Fibroblast of mammary gland (primary cell): ENCODE results near the gene SND1.
A peak's percentile ranks its signal among the peaks of the same experiment; 100 is the strongest.

Experiments used
- DNase-seq: peaks from one replicate; pipeline ENCODE4 v3.0.0-alpha.2; 2010; ENCODE audit warnings: low read depth
- H3K4me3 ChIP-seq: 2 replicates; pipeline ENCODE4 v1.5.1; 2011; ENCODE audit warnings: low read depth, mild to moderate bottlenecking, low read length, moderate library complexity; ENCODE audit not compliant: control insufficient read depth
- TF ChIP-seq, protein P1 (sequence below): conservative IDR thresholded peaks from 2 replicates; pipeline ENCODE4 v1.5.1; 2011; ENCODE audit warnings: low read depth, low read length, inconsistent platforms; ENCODE audit not compliant: control insufficient read depth, insufficient read depth

The SND1 gene

DNA sequence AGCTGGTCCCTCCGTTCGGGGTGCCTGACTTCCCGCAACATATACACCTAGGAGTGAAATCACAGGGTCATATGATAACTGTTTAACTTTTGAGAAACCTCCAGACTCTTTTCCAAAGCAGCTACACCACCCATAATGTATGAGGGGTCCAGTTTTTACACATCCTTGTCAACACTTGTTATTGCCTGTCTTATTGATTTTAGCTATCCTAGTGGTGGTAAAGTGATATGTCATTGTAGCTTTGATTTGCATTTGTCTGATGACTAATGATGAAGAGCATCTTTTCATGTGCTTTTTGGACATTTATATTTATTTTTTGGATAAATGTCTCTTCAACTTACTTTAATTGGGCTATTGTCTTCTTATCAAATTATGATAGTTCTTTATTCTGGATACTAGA, 29.0 kb downstream of the SND1 start:
- no peak overlapping the region for H3K4me3 ChIP-seq
- DNase-seq: no peak
- TF ChIP-seq, protein P1, sequence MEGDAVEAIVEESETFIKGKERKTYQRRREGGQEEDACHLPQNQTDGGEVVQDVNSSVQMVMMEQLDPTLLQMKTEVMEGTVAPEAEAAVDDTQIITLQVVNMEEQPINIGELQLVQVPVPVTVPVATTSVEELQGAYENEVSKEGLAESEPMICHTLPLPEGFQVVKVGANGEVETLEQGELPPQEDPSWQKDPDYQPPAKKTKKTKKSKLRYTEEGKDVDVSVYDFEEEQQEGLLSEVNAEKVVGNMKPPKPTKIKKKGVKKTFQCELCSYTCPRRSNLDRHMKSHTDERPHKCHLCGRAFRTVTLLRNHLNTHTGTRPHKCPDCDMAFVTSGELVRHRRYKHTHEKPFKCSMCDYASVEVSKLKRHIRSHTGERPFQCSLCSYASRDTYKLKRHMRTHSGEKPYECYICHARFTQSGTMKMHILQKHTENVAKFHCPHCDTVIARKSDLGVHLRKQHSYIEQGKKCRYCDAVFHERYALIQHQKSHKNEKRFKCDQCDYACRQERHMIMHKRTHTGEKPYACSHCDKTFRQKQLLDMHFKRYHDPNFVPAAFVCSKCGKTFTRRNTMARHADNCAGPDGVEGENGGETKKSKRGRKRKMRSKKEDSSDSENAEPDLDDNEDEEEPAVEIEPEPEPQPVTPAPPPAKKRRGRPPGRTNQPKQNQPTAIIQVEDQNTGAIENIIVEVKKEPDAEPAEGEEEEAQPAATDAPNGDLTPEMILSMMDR: no peak

DNA sequence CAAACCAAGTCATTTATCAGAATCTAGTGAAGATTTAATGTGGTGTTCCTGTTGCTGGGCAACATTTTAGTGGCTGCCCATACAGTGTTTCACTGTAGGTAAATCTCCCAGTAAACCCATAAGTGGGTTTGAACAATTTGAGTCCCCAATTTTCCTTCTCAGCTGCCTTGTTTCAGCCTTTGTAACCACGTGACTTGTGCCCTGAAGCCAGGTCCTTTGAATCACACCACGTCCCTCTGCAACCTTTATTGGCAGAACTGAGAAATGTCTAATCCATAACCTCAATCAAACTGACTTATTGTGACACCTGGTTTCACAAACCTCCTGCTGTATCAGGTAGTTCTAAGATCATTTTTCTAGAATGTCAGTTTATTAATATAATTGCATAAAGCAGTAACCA, 30.1 kb downstream of the SND1 start:
- TF ChIP-seq, protein P1: no peak
- no peak for DNase-seq
- no peak overlapping the region for H3K4me3 ChIP-seq

DNA sequence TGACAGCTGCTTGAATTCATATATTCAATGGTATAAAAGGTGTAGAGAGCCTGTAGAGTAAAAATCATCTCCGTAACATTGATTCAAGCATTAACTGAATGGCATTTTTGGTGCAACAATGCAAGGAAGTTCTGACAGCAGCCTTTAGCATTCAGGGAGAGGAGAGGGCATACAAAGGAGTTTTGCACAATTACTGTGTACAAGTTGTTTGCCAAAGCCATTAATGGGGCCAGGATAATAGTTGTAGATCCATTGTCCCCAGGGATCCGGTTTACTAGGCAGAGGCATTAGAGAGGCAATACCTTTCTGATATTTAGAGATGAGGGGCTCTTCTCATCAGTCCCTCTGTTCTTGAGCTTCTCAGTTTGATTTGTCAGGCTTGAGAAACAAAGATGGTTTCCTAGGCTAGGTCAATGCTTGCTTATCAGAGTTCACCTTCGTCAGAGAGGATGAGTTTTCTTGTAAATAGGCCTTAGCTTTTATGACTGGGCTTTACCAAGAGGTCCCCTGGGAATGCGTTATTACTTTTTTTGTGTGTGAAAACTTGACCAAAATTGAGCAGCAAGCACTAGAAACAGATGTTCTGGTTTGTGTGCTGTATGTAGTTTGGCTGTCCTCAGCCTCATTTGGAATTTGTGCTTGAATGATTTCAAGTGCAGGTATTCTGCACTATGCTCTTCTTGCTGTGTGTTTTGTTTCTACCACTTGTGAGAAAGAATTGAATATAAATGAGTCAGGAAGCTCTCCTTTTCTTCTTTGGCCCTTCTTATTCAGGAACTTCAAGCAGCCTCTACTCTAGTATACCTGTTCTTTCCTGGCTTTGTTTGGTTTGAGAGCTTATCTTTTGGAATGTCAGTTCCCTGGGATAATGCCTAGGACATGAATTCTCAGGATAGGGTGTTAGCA, 32.0 kb downstream of the SND1 start:
- TF ChIP-seq, protein P1: no peak
- DNase-seq: peak; percentile 87
- H3K4me3 ChIP-seq: no peak overlapping the region

DNA sequence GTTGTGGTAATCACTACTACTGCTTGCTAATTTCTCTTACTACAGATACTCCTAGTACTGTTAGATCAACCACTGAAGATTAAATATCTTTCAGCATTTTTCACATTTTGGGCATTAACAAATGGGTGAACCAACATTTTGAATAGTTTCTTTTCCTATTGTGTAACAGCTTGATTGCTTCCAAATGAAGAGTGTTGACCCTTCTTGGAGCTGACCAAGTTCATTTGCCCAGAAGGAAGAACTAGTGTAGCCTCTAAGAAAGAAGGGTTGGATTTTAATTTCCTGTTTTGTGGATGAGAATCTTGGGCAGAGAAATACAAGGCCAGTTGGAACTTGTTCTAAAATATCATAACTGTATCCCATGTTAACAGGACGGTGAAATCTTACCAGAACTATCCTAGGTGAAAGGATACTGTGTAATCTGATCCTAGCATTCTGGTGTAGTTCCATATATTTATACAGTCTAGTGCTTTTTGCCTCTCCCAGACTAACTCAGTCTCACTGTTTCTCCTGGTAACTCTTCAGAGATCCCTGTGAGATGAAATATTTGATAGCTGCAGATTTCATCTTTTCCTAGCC, 37.3 kb downstream of the SND1 start:
- no peak overlapping the region for H3K4me3 ChIP-seq
- DNase-seq: no peak
- TF ChIP-seq, protein P1: no peak

GRCh38 chr7:127690337-127690736, 38.3 kb downstream of the SND1 start:
- DNase-seq: no peak
- TF ChIP-seq, protein P1: no peak
- no peak overlapping the region for H3K4me3 ChIP-seq

- no peak for DNase-seq
- no peak overlapping the region for H3K4me3 ChIP-seq
- TF ChIP-seq, protein P1: no peak
Observed at GRCh38 chr7:127690806-127691205, 38.8 kb downstream of the SND1 start.
